IMR-90 (cell line): Measurements from ENCODE around the gene RBM11. TPM values are rescaled to one million over a fixed set of nuclear protein-coding genes. Genes with fewer than 3 reads are reported as not detected.

ENCODE experiments used
- polyA plus RNA-seq, 3 experiments: library from polyadenylated mRNA; depleted of rRNA; stranded (reverse); fragments of >200 nt; gene quantifications; 2 replicates each; pipeline ENCODE4 v1.2.3, GENCODE V29; 2012; ENCODE audit warnings: low replicate concordance in 1 of 3
- total RNA-seq: library from RNA; depleted of rRNA; stranded (reverse); fragments of >200 nt; gene quantifications from 2 replicates; pipeline ENCODE4 v1.2.3, GENCODE V29; 2012; rRNA removed

Gene RBM11
- total and polyA plus RNA-seq, 2 of the 4 experiments (the other 2 are of a cell fraction), result 0.10 to 0.18 TPM

Other genes starting within 250 kb of the RBM11 start
- not detected in 2 replicates for gene LIPI, start 5.2 kb upstream of the RBM11 start, total RNA-seq
- not detected in 2 replicates for gene LIPI, start 5.2 kb upstream of the RBM11 start, polyA plus RNA-seq (2012; rRNA removed)
- 43.7 and 68.9 TPM in 2 replicates for gene HSPA13, start 167.0 kb downstream of the RBM11 start, total RNA-seq
- gene HSPA13, start 167.0 kb downstream of the RBM11 start, polyA plus RNA-seq (2012; rRNA removed), result 11.7 and 16.3 TPM in 2 replicates